ENCODE measurements around the gene LGALS16. TPM values are rescaled to one million over a fixed set of nuclear protein-coding genes. Genes with fewer than 3 reads are reported as not detected.
A peak's percentile ranks its signal among the peaks of the same experiment; 100 is the strongest.

Gene LGALS16
- total RNA-seq, 2 donors from 2014 or later: not detected

DNA sequence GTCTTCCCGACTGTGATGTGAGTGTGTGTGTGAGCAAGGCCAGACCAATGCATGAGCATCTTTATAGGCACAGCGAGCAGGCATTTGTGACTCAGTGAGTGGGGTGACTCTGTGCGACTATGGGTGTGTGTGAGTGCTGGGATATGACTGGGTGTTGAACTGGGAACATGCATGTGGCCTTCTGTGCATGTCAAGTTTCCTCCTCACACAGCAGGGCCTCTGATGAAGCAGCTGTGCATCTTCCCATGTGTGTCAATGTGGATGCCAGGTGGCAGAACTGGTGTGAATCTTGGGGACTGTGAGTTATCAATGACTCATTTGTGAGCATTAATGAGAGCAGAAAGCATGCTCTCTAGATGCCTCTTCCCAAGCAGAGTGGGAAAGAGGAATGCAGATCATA lies 36.5 kb downstream of the LGALS16 start:
- Histone ChIP-seq H3K36me3 (no peaks in the 10 kb centered on the region), H3K27ac (no peak overlapping the region), H3K9me3 (no peaks in the 10 kb centered on the region), H3K27me3 (replicated peaks; ENCODE audit: insufficient read depth) (no peaks in the 10 kb centered on the region), H3K4me3 (no peak overlapping the region), H3K4me1 (replicated peaks) (no peaks in the 10 kb centered on the region)
- 77% methylated on average over 3 of the region's 3 CpGs for WGBS
- intact Hi-C loops (cut with DNase I): no loop called here
- DNase-seq (ENCODE audit: low spot score): no peak
- TF ChIP-seq POLR2AphosphoS5 (IDR thresholded peaks at IDR 0.05) (no peak), POLR2A (IDR thresholded peaks at IDR 0.05) (no peak)
- TF ChIP-seq, protein P1, sequence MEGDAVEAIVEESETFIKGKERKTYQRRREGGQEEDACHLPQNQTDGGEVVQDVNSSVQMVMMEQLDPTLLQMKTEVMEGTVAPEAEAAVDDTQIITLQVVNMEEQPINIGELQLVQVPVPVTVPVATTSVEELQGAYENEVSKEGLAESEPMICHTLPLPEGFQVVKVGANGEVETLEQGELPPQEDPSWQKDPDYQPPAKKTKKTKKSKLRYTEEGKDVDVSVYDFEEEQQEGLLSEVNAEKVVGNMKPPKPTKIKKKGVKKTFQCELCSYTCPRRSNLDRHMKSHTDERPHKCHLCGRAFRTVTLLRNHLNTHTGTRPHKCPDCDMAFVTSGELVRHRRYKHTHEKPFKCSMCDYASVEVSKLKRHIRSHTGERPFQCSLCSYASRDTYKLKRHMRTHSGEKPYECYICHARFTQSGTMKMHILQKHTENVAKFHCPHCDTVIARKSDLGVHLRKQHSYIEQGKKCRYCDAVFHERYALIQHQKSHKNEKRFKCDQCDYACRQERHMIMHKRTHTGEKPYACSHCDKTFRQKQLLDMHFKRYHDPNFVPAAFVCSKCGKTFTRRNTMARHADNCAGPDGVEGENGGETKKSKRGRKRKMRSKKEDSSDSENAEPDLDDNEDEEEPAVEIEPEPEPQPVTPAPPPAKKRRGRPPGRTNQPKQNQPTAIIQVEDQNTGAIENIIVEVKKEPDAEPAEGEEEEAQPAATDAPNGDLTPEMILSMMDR (IDR thresholded peaks at IDR 0.05): no peak

DNA sequence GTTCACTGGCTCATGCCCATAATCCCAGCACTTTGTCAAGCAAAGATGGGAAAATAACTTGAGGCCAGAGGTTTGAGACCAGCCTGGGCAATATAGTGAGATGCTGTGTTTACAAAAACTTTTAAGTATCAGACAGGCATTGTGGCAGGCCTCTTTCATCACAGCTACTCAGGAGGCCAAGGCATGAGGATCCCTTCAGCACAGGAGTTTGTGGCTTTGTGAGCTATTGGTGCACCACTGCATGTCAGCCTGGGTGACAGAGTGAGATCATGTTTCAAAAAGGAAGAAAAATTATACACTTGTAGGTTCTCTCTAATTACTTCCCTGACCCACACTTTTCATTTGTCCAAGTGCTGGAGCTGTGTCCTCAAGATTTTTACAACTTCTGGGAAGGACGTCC lies 37.1 kb downstream of the LGALS16 start:
- TF ChIP-seq POLR2A (IDR thresholded peaks at IDR 0.05) (no peak), POLR2AphosphoS5 (IDR thresholded peaks at IDR 0.05) (no peak)
- TF ChIP-seq, protein P1 (IDR thresholded peaks at IDR 0.05): no peak
- H3K4me3 ChIP-seq: no peak overlapping the region
- WGBS: 48% methylated on average over 1 of the region's 1 CpG
- no peak for DNase-seq (ENCODE audit: low spot score)
- no peaks in the 10 kb centered on the region for H3K36me3 ChIP-seq
- intact Hi-C loops (cut with DNase I): no loop called here
- H3K27me3 ChIP-seq (replicated peaks; ENCODE audit: insufficient read depth): no peaks in the 10 kb centered on the region
- no peaks in the 10 kb centered on the region for H3K4me1 ChIP-seq (replicated peaks)
- H3K9me3 ChIP-seq: no peaks in the 10 kb centered on the region
- H3K27ac ChIP-seq: no peak overlapping the region

DNA sequence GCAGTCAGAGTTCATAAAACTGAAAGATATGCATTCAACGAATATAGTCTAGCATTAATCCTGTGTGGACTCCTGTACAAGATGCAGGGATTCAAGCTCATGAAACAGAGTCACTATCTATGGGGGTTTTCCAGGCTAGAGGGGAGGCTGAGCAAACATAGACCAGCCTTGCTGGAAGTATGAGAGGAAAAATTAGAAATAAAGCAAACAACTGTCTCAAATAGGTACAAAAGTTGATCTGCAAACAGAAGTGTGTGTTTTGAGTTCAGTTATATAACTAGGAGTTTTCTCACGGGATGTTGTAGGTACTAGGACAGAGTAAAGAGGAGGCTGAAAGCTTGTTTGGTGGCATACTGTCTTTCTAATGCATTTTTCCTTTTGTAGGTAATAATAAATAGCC lies 40.0 kb downstream of the LGALS16 start:
- no peak for DNase-seq (ENCODE audit: low spot score)
- H3K4me1 ChIP-seq (replicated peaks): no peaks in the 10 kb centered on the region
- intact Hi-C loops (cut with DNase I): no loop called here

DNA sequence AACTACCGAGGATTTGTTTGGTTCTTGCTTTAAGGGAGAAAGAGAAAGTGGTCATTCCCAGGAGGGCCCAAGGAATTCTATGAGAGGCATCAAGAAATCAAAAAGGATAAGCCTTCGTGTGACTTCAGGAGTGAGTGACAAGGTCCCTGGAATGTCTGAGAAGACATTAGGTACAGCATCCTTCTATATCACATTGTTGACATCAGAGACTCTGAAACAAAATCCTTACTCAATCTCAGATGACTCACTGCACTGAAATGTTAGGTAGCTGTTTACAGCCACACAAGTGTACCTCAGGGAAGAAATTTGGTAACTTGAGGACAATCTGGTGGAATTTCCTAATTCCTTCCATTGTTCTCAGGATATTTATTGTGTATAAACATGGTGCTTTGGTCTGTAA lies 40.7 kb downstream of the LGALS16 start:
- TF ChIP-seq, protein P1 (IDR thresholded peaks at IDR 0.05): no peak
- TF ChIP-seq POLR2A (IDR thresholded peaks at IDR 0.05): no peak
- peak; percentile 40 for TF ChIP-seq POLR2AphosphoS5 (IDR thresholded peaks at IDR 0.05)
- H3K4me3 ChIP-seq: no peak overlapping the region
- no peaks in the 10 kb centered on the region for H3K4me1 ChIP-seq (replicated peaks)
- H3K27me3 ChIP-seq (replicated peaks; ENCODE audit: insufficient read depth): no peaks in the 10 kb centered on the region
- no peak for DNase-seq (ENCODE audit: low spot score)
- no peak overlapping the region for H3K27ac ChIP-seq
- intact Hi-C loops (cut with DNase I): no loop called here
- no peaks in the 10 kb centered on the region for H3K9me3 ChIP-seq
- H3K36me3 ChIP-seq: no peaks in the 10 kb centered on the region
- 61% methylated on average over 2 of the region's 2 CpGs for WGBS

More for the DNA sequence above, 40.0 kb downstream of the LGALS16 start:
- Histone ChIP-seq H3K27ac (no peak overlapping the region), H3K27me3 (replicated peaks; ENCODE audit: insufficient read depth) (no peaks in the 10 kb centered on the region), H3K9me3 (no peaks in the 10 kb centered on the region), H3K36me3 (no peaks in the 10 kb centered on the region), H3K4me3 (no peak overlapping the region)
- WGBS: 71% methylated on average over 2 of the region's 2 CpGs
- TF ChIP-seq POLR2A (IDR thresholded peaks at IDR 0.05) (no peak), POLR2AphosphoS5 (IDR thresholded peaks at IDR 0.05) (no peak)
- TF ChIP-seq, protein P1 (IDR thresholded peaks at IDR 0.05): no peak

DNA sequence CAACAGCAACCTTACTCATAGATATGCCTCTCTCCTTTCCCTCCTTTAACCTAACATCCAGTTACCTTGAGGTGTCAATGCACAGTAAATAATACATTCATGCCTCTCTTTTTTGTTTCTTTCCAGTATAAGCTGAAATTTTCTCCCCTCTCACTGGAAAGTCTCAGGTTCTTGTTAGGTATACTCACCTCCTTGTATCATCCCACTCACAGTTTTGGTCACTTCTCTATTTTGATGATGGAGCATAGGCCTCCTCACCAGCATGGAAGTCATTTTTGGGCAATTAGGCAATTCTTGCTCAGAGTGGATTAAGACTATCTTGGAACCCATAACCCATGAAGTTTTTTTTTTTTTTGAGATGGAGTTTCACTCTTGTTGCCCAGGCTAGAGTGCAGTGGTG lies 42.8 kb downstream of the LGALS16 start:
- Histone ChIP-seq H3K27me3 (replicated peaks; ENCODE audit: insufficient read depth) (no peaks in the 10 kb centered on the region), H3K4me1 (replicated peaks) (no peaks in the 10 kb centered on the region), H3K9me3 (no peaks in the 10 kb centered on the region), H3K4me3 (no peak overlapping the region), H3K36me3 (no peaks in the 10 kb centered on the region), H3K27ac (no peak overlapping the region)
- DNase-seq (ENCODE audit: low spot score): no peak
- TF ChIP-seq POLR2A (IDR thresholded peaks at IDR 0.05) (no peak), POLR2AphosphoS5 (IDR thresholded peaks at IDR 0.05) (no peak)
- TF ChIP-seq, protein P1 (IDR thresholded peaks at IDR 0.05): no peak
- intact Hi-C loops (cut with DNase I): no loop called here
